SH-SY5Y (cell line): ENCODE measurements around the gene ZNF746.

Experiments
- GATA2 ChIP-seq: IDR thresholded peaks from 2 replicates; pipeline ENCODE4 v1.6.1; 2011; ENCODE audit warnings: mild to moderate bottlenecking, low read depth, low read length
- GATA3 ChIP-seq: IDR thresholded peaks from 2 replicates; pipeline ENCODE4 v1.6.1; 2011; ENCODE audit warnings: low read depth, mild to moderate bottlenecking, low read length, moderate library complexity

The ZNF746 gene

GRCh38 chr7:149474309-149475120 lies 23.1 kb downstream of the ZNF746 start:
- no peak for TF ChIP-seq GATA2
- no peak for TF ChIP-seq GATA3

GRCh38 chr7:149473251-149473650 lies 24.4 kb downstream of the ZNF746 start:
- TF ChIP-seq GATA2, result no peak
- TF ChIP-seq GATA3, result no peak

- no peak for TF ChIP-seq GATA2
- no peak for TF ChIP-seq GATA3
Observed at GRCh38 chr7:149471289-149471953, 26.2 kb downstream of the ZNF746 start.

- TF ChIP-seq GATA3 (no peak), GATA2 (no peak)
Observed at GRCh38 chr7:149469806-149470205, 27.8 kb downstream of the ZNF746 start.

- TF ChIP-seq GATA3, result no peak
- no peak for TF ChIP-seq GATA2
Observed at GRCh38 chr7:149468208-149468607, 29.4 kb downstream of the ZNF746 start.

GRCh38 chr7:149467321-149467859 lies 30.2 kb downstream of the ZNF746 start:
- TF ChIP-seq GATA2 (no peak), GATA3 (no peak)

- no peak for TF ChIP-seq GATA2
- TF ChIP-seq GATA3, result no peak
Observed at GRCh38 chr7:149466364-149466763, 31.2 kb downstream of the ZNF746 start.

- TF ChIP-seq GATA2 (no peak), GATA3 (no peak)
Observed at GRCh38 chr7:149463500-149464161, 34.0 kb downstream of the ZNF746 start.

GRCh38 chr7:149462101-149462520 lies 35.5 kb downstream of the ZNF746 start:
- TF ChIP-seq GATA3, result no peak
- no peak for TF ChIP-seq GATA2

- TF ChIP-seq GATA3 (no peak), GATA2 (no peak)
Observed at GRCh38 chr7:149460493-149461277, 36.9 kb downstream of the ZNF746 start, which contains the start of gene ZNF777. ZNF777 (minus strand) TSS chr7:149461062; CDS start chr7:149456022, 5,040 bp downstream.

- TF ChIP-seq GATA3 (no peak), GATA2 (no peak)
Observed at GRCh38 chr7:149459540-149460452, 37.8 kb downstream of the ZNF746 start.

GRCh38 chr7:149459201-149459539 lies 38.4 kb downstream of the ZNF746 start:
- TF ChIP-seq GATA2, result no peak
- TF ChIP-seq GATA3, result no peak

GRCh38 chr7:149458235-149458634 lies 39.4 kb downstream of the ZNF746 start:
- TF ChIP-seq GATA2, result no peak
